Nucleus accumbens (tissue), 56 donors: ENCODE results near the gene IL17D.
"Not testable (repeated sequence)": the region's sequence is repeated elsewhere in the genome, so short reads cannot be mapped to it uniquely, and the experiment has no call there.

Experiments
- DNase-seq, 56 donors: peaks; one replicate each; lab custom pipeline; 2025; lab: John Stamatoyannopoulos, UW

IL17D gene

DNA sequence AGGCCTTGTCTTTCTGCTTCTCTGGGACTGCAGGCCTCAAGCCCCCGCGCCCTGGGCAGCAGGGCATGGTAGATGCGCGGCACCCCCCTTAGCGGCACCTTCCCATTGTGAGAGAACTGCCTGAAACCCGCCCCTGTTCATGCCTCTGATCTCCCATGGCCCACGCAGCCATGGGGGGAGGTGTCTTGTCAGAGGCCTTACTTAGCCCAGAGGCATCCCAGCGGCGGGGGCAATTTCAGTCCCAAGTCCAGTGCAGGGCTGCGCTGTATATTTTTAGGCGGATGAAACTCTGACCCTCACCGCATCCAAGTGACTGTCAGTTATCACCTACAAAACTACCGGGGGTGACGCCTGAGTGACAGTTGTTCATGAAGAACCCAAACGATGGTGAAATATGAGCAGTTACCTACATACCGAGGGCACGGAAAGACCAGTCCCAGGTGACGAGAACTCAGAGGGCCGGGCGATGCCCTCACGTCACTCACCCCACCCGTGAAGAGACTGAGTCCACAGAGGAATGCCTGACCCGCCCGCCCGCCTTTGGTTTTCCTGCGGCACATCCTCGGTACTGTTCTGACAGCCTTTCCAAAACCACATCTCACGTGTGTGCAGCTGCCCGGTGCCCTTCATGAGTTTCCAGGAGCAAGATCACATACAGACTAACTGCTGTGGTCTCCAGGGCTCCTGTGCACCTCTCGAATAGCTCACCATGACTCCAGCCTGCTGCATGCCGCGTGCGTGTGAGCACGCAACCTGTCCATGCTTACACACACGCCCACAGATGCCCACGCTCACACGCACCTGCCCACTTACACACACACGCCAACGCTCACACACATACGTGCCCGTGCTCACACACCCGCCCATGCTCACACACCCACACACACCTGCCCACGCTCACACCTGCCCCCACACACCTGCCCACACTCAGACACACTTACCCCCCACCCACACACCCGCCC, 14.4 kb downstream of the IL17D start:
- no peak for DNase-seq

DNA sequence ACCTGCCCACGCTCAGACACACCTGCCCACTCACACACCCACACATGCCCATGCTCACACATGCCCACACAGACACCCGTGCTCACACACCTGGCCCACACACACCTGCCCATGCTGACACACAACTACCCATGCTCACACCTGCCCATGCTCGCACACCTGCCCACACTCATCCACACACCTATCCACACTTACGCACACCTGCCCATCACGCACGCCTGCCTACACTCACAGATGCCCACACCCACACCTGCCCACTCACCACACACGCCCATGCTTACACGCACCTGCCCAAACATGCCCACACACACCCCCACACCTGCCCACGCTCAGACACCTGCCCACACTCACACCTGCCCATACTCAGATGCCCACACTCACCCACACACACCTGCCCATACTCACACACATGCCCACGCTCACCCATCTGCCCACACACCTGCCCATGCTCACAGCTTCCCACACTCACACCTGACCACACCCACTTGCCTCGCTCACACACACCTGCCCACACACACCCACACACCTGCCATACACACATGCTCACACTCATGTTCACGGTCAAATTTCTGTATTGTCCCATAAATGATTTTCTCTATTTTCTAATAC, 15.6 kb downstream of the IL17D start:
- DNase-seq = peak in 1 of 56 donors; percentile 35

DNA sequence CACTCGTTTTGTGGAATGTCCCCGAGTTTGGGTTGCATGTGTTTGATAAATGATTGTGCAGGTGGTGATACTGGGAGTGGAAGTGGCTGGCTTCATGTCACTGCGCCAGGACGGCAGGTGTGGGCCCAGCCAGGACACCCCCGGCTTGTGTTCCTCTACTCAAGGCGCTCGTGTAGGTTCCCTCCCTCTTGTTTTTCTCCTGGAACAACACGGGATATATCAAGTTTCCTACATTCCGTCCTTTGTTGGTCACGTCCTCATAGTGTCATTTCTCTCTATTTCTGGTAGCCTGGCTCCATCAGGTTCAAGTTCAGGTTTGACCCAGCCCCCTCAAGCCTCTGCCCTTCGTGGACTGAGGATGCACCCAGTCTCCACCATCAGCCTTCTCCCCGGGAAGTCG, 16.3 kb downstream of the IL17D start:
- no peak for DNase-seq

DNA sequence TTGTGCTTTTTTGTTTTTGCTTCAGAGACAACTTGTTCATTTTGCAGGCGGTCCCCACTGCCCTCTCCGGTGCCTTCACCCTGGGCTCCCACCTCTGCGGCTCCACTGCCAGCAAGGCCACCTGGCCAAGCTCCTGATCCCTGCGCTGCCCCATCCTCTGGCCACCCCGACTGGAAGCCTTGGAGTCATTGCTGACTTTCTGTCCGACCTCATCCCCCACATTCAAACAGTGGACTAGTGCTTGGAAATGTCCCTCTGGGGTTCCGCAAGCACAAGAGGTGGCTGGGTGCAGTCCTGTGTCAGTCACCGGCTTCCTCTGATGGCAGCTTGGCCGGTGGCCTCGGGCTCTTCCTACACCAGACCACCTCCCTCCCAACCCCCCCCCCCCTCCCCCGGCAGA, 17.0 kb downstream of the IL17D start:
- no peak for DNase-seq

DNA sequence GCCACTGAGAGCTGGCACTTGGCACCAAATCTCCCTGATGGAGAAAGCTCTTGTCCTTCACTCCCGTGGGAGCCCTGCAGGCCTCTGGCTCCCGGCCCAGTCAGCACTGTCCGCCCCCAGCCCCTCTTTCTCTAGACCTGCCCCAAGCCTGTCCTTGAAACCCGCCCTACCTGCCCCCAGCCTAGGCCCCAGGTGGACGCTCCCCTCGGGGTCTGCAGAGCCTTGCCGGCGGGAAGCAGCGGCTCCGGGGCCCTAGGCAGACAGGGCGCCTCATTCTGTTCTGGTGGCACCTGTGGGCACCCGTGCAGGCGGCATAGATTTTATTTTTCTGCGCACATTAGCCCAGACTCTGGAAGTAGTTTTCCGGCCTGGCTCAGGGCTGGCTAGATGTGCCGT, 17.6 kb downstream of the IL17D start:
- no peak for DNase-seq

GRCh38 chr13:20721454-20722357, 18.2 kb downstream of the IL17D start:
- DNase-seq = peak in 15 of 56 donors; percentile 13 to 67 (median 32)

- DNase-seq = no peak
These were observed 24.4 kb downstream of the IL17D start for GRCh38 chr13:20727856-20728255.

DNA sequence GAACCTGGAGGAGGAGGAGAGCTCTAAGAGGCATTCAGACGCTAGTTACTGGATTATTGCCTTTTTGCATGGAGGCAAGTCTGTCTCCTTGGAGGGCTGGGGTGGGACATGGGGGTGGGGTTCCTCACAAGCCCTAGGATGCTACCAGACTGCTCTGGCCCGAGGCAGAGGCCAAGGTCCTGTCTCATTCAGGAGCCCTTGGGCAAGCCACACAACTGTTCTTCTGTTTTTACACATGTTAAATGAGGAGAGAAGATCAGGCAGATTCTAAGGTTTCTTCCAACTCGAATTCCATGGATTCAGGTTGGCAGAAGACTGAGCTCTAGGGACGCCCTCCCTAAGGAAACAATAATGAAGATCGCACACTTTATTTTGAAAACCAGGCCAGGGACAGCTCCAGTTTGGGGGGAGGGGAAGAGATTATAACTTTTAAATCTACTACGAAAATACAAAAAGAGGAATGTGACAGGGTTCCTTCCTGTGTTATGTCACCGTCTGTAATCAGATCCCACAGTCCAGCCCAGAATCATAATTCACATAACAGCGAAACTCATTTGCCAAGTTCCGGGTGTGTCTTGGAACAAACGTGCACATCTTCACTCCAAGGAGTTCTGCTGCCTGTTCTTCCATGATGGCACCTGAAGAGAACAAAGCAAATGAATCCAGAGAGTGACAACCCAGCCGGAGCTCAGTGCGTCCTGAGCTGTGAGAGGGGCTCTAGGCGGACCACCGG, 25.2 kb downstream of the IL17D start:
- DNase-seq = no peak

DNA sequence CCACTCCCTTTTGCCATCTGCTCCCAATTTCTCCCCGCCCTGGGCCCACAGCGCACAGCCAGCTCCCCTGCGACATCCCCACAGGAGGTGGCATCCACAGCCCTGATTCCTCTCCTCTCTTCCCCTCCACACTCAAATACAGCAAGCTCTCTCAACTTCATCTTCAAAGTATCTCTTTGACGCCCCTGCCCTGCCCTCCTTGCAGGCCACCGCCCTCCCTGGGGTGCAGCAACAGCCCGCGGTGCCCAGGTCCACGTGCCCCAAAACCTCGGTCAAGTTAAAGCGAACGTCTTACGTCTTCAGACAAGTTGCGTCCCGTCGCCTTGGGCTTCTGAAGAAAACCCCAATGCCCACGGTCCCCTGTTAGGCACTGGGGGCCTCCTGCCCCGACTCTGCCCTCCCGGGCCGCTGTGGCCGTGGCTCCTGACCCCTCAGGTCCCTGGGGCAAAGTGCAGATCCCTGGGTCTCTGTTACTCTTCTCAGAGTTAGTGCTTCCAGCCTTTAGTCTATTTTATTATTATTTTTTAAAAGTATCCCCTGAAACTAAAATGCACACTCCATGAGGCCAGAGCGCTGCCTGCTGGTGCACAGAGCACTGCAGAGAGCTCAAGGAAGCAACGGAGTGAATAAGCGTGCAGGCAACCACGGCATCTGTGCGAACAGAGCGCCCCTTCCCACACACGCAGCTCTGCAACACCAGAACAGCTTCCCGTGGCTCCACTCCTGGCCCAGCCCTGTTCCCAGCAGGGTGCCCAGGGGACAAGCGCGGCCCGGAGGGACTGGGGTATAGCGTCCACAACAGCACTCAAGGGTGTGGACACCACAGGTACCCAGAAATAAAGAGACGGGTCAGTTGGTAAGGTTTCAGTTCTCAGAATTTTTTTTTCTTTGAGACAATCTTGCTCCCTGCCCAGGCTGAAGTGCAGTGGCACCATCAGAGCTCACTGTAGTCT, 26.4 kb downstream of the IL17D start:
- no peak for DNase-seq

- DNase-seq = no peak
These were observed 35.1 kb downstream of the IL17D start for GRCh38 chr13:20738616-20739015.

- no peak for DNase-seq
These were observed 36.5 kb downstream of the IL17D start for GRCh38 chr13:20740021-20740420.

- not testable (repeated sequence) for DNase-seq
These were observed 40.4 kb downstream of the IL17D start for GRCh38 chr13:20743830-20744404.

GRCh38 chr13:20749377-20749776, 45.9 kb downstream of the IL17D start:
- DNase-seq = no peak

GRCh38 chr13:20754009-20754408, 50.5 kb downstream of the IL17D start:
- no peak for DNase-seq

DNA sequence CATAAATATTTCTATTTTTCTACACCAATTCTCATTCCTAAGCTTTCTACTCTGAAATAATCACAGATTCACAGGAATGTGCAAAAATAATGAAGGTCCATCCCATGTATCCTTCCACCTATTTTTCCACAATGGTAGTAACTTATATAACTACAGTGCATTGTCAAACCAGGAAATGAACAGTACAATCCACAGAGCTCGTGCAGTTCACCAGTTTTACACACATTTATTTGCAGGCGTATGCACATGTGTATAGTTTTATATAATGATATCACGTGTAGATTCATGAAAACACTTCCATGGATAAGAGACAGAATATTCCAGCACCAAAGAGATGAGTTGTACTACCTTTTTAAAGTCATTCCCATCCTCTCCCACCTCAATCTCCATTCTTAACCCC, 57.4 kb downstream of the IL17D start:
- no peak for DNase-seq

GRCh38 chr13:20767309-20767943, 63.9 kb downstream of the IL17D start:
- DNase-seq = no peak

GRCh38 chr13:20769091-20769490, 65.6 kb downstream of the IL17D start:
- no peak for DNase-seq

DNA sequence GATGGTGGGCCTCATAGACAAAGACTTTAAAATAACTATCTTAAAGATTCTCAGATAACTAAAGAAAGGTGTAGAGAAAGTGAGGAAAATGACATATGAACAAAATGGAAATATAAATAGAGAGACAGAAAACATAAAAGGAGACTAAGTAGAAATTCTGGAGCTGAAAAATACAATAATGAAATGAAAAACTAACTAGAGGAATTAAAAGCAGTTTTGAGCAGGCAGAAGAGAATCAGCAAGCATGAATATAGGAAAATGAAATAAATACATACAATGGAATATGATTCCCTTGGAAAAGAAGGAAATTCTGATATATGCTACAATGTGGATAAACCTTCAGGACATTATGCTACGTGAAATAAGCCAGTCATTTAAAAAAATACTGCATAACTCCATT, 66.3 kb downstream of the IL17D start:
- DNase-seq = no peak
